HEK293 (cell line): ENCODE results near the gene C8B.

ENCODE experiments used
- BCL11A ChIP-seq: fragments of 450-650 bp; formaldehyde crosslinking; IDR thresholded peaks from 2 replicates; pipeline ENCODE4 v1.5.1; 2016; ENCODE audit warnings: low read depth, missing biosample characterization, missing genetic modification characterization
- PBX3 ChIP-seq: sonication (generic); formaldehyde crosslinking; IDR thresholded peaks from 2 replicates; pipeline ENCODE4 v1.8.1; 2022; ENCODE audit warnings: mild to moderate bottlenecking, moderate library complexity, missing genetic modification reagents
- SP2 ChIP-seq: fragments of 450-650 bp; formaldehyde crosslinking; IDR thresholded peaks from 2 replicates; pipeline ENCODE4 v1.5.1; 2016; ENCODE audit warnings: missing biosample characterization, missing genetic modification characterization
- TCF7L2 ChIP-seq: IDR thresholded peaks from 2 replicates; pipeline ENCODE4 v1.6.1; 2011; ENCODE audit warnings: low read depth, mild to moderate bottlenecking, inconsistent platforms, low read length, moderate library complexity, borderline replicate concordance
- YY1 ChIP-seq: fragments of 450-650 bp; formaldehyde crosslinking; IDR thresholded peaks from 2 replicates; pipeline ENCODE4 v1.5.1; 2018; ENCODE audit warnings: missing biosample characterization, missing genetic modification characterization
- ZBTB26 ChIP-seq: fragments of 450-650 bp; formaldehyde crosslinking; optimal IDR thresholded peaks from 2 replicates; pipeline ENCODE3; 2016; ENCODE audit warnings: missing biosample characterization, mild to moderate bottlenecking, missing genetic modification characterization
- ZBTB7A ChIP-seq: fragments of 450-650 bp; formaldehyde crosslinking; IDR thresholded peaks from 2 replicates; pipeline ENCODE4 v1.5.1; 2016; ENCODE audit warnings: low read depth, missing biosample characterization, missing genetic modification characterization
- ZNF121 ChIP-seq: fragments of 450-650 bp; formaldehyde crosslinking; IDR thresholded peaks from 2 replicates; pipeline ENCODE4 v1.5.1; 2016; ENCODE audit warnings: missing biosample characterization, missing genetic modification characterization
- ZNF530 ChIP-seq: fragments of 450-650 bp; formaldehyde crosslinking; IDR thresholded peaks from 2 replicates; pipeline ENCODE4 v1.5.1; 2016; ENCODE audit warnings: low read depth, missing biosample characterization, missing genetic modification characterization
- ZNF660 ChIP-seq: fragments of 450-650 bp; IDR thresholded peaks from 2 replicates; pipeline ENCODE4 v1.5.1; 2018; ENCODE audit warnings: missing biosample characterization, mild to moderate bottlenecking, missing genetic modification characterization
- ZNF837 ChIP-seq: fragments of 450-650 bp; formaldehyde crosslinking; IDR thresholded peaks from 2 replicates; pipeline ENCODE4 v1.5.1; 2016; ENCODE audit warnings: missing biosample characterization, missing genetic modification characterization
- TF ChIP-seq, protein P1 (sequence below): fragments of 450-650 bp; formaldehyde crosslinking; IDR thresholded peaks from 2 replicates; pipeline ENCODE4 v1.5.1; 2016; ENCODE audit warnings: missing biosample characterization, missing genetic modification characterization
- TF ChIP-seq, protein P2 (sequence below): fragments of 450-650 bp; formaldehyde crosslinking; IDR thresholded peaks from 2 replicates; pipeline ENCODE4 v1.5.1; 2016; ENCODE audit warnings: missing biosample characterization, missing genetic modification characterization
- TF ChIP-seq, protein P3 (sequence below): fragments of 450-650 bp; formaldehyde crosslinking; IDR thresholded peaks from 2 replicates; pipeline ENCODE4 v1.5.1; 2016; ENCODE audit warnings: missing biosample characterization, missing genetic modification characterization

GRCh38 chr1:56933161-56933560, 32.7 kb downstream of the C8B start:
- TF ChIP-seq SP2 (no peak), BCL11A (no peak), YY1 (no peak), ZNF660 (tag by site-specific recombination) (no peak), ZNF121 (no peak), ZNF530 (tag by site-specific recombination) (no peak), TCF7L2 (no peak), ZBTB26 (tag by site-specific recombination) (no peak), ZNF837 (tag by site-specific recombination) (no peak), ZBTB7A (tag by site-specific recombination) (no peak), PBX3 (CRISPR knock-in tag) (no peak)
- TF ChIP-seq, protein P1, sequence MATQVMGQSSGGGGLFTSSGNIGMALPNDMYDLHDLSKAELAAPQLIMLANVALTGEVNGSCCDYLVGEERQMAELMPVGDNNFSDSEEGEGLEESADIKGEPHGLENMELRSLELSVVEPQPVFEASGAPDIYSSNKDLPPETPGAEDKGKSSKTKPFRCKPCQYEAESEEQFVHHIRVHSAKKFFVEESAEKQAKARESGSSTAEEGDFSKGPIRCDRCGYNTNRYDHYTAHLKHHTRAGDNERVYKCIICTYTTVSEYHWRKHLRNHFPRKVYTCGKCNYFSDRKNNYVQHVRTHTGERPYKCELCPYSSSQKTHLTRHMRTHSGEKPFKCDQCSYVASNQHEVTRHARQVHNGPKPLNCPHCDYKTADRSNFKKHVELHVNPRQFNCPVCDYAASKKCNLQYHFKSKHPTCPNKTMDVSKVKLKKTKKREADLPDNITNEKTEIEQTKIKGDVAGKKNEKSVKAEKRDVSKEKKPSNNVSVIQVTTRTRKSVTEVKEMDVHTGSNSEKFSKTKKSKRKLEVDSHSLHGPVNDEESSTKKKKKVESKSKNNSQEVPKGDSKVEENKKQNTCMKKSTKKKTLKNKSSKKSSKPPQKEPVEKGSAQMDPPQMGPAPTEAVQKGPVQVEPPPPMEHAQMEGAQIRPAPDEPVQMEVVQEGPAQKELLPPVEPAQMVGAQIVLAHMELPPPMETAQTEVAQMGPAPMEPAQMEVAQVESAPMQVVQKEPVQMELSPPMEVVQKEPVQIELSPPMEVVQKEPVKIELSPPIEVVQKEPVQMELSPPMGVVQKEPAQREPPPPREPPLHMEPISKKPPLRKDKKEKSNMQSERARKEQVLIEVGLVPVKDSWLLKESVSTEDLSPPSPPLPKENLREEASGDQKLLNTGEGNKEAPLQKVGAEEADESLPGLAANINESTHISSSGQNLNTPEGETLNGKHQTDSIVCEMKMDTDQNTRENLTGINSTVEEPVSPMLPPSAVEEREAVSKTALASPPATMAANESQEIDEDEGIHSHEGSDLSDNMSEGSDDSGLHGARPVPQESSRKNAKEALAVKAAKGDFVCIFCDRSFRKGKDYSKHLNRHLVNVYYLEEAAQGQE (tag by site-specific recombination), result no peak
- TF ChIP-seq, protein P2, sequence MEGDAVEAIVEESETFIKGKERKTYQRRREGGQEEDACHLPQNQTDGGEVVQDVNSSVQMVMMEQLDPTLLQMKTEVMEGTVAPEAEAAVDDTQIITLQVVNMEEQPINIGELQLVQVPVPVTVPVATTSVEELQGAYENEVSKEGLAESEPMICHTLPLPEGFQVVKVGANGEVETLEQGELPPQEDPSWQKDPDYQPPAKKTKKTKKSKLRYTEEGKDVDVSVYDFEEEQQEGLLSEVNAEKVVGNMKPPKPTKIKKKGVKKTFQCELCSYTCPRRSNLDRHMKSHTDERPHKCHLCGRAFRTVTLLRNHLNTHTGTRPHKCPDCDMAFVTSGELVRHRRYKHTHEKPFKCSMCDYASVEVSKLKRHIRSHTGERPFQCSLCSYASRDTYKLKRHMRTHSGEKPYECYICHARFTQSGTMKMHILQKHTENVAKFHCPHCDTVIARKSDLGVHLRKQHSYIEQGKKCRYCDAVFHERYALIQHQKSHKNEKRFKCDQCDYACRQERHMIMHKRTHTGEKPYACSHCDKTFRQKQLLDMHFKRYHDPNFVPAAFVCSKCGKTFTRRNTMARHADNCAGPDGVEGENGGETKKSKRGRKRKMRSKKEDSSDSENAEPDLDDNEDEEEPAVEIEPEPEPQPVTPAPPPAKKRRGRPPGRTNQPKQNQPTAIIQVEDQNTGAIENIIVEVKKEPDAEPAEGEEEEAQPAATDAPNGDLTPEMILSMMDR (tag by site-specific recombination), result no peak
- TF ChIP-seq, protein P3, sequence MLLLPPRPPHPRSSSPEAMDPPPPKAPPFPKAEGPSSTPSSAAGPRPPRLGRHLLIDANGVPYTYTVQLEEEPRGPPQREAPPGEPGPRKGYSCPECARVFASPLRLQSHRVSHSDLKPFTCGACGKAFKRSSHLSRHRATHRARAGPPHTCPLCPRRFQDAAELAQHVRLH (tag by site-specific recombination), result no peak
